ENCODE results near the gene TSPEAR. TPM values are rescaled to one million over a fixed set of nuclear protein-coding genes. Genes with fewer than 3 reads are reported as not detected.
"Not testable (repeated sequence)": the region's sequence is repeated elsewhere in the genome, so short reads cannot be mapped to it uniquely, and the experiment has no call there.

The TSPEAR gene
- polyA plus RNA-seq, 1 of the 3 experiments (the other 2 are of a cell fraction) = 0.08 TPM

DNA sequence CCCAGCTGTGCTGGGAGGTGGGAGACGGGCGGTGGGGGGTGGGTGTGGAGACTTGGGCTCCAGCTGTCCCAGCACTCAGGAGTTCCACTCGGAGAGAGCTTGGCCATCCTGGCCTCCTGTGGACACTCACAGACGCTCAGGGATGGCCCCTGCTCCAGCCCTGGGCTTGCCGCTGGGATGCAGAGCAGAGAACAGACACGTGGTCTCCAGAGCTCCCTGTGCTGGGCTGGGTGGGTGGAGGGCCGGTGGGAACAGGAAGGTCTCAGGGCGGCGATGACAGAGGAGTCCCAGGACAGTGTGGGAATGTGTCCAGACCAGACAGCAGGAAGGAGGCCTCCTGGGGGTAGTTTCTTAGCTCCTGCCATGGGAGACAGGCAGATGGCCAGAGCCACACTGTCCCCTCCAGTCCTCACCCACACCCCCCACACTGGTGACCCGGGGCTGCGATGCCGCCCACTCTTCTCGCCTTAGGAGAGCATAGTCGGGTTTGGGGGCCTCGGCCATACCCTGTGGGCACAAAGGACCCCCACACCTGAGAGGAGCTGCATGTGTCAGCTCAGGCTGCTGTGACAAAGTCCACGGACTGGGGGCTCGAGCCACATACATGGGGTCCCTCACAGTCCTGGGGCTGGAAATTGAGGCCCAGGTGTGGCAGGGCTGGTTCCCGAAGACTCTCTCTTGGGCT lies 82.5 kb downstream of the TSPEAR start:
- Histone ChIP-seq H3K4me3 (ENCODE audit: low read depth in 2 of 2, low read length in 1 of 2) (no peak overlapping the region), H3K36me3 (replicated peaks in 1 of 2; ENCODE audit: control insufficient read depth in 1 of 2, insufficient read depth in 2 of 2, low read length in 1 of 2) (no peaks in the 10 kb centered on the region), H3K9me2 (no peaks in the 10 kb centered on the region), H3K79me2 (ENCODE audit: insufficient read depth) (no peaks in the 10 kb centered on the region), H3K27me3 (ENCODE audit: insufficient read depth) (peaks cover 11% of the 10 kb centered on the region; the same call in 1 of the 2 replicates), H3K4me2 (no peak overlapping the region), H3K4me1 (ENCODE audit: control insufficient read depth in 1 of 2, insufficient read depth in 2 of 2, low read depth in 1 of 2, low read length in 1 of 2) (no peaks in the 10 kb centered on the region; a peak in 1 of 4 replicates), H2AFZ (ENCODE audit: low read depth) (no peak overlapping the region), H3K27ac (ENCODE audit: low read depth in 2 of 2, low read length in 1 of 2) (no peak overlapping the region), H3K9me3 (peaks cover 11% of the 10 kb centered on the region; the same call in 1 of the 2 replicates), H3F3A (replicated peaks; ENCODE audit: insufficient read depth) (no peaks in the 10 kb centered on the region), H4K20me1 (ENCODE audit: insufficient read depth) (no peaks in the 10 kb centered on the region), H3K9ac (no peak overlapping the region)
- POLR2A ChIA-PET = no interaction called here
- CTCF ChIA-PET = interaction anchor here (4.4 kb wide), 1 partner anchor 165 kb away, joined by 15 read pairs; no protein-coding TSS in a partner anchor
- no peak for DNase-seq
- WGBS (ENCODE audit: low lambda C conversion rate) = 13% methylated on average over 9 of the region's 18 CpGs
- TF ChIP-seq ZBTB33 (IDR thresholded peaks at IDR 0.05; ENCODE audit: borderline replicate concordance, low read depth) (no peak), NRF1 (IDR thresholded peaks at IDR 0.05; ENCODE audit: low read depth, low read length) (no peak)

- DNase-seq; H4K20me1 ChIP-seq (ENCODE audit: insufficient read depth); H3K9ac ChIP-seq; H2AFZ ChIP-seq (ENCODE audit: low read depth); H3K9me2 ChIP-seq; H3K4me3 ChIP-seq (ENCODE audit: low read depth in 2 of 2, low read length in 1 of 2); POLR2A ChIA-PET; H3K4me2 ChIP-seq; H3K4me1 ChIP-seq (ENCODE audit: control insufficient read depth in 1 of 2, insufficient read depth in 2 of 2, low read depth in 1 of 2, low read length in 1 of 2); H3K79me2 ChIP-seq (ENCODE audit: insufficient read depth); H3K27ac ChIP-seq (ENCODE audit: low read depth in 2 of 2, low read length in 1 of 2); H3K36me3 ChIP-seq (replicated peaks in 1 of 2; ENCODE audit: control insufficient read depth in 1 of 2, insufficient read depth in 2 of 2, low read length in 1 of 2); H3F3A ChIP-seq (replicated peaks; ENCODE audit: insufficient read depth): not testable (repeated sequence)
- Histone ChIP-seq H3K9me3 (peaks cover 15% of the 10 kb centered on the region; the same call in 1 of the 2 replicates), H3K27me3 (ENCODE audit: insufficient read depth) (peaks cover 11% of the 10 kb centered on the region; the same call in 1 of the 2 replicates)
- 4% methylated on average over 7 of the region's 15 CpGs for WGBS (ENCODE audit: low lambda C conversion rate)
- CTCF ChIA-PET = interaction anchor here (4.4 kb wide), 1 partner anchor 166 kb away, joined by 15 read pairs; no protein-coding TSS in a partner anchor
Measured at GRCh38 chr21:44627831-44628233, 83.5 kb downstream of the TSPEAR start.

- CTCF ChIA-PET = interaction anchor here (4.4 kb wide), 1 partner anchor 166 kb away, joined by 15 read pairs; no protein-coding TSS in a partner anchor
- peaks cover 11% of the 10 kb centered on the region; the same call in 1 of the 2 replicates for H3K27me3 ChIP-seq (ENCODE audit: insufficient read depth)
- H3F3A ChIP-seq (replicated peaks; ENCODE audit: insufficient read depth); POLR2A ChIA-PET; H3K4me2 ChIP-seq; H3K4me3 ChIP-seq (ENCODE audit: low read depth in 2 of 2, low read length in 1 of 2); H3K9ac ChIP-seq; DNase-seq; H3K36me3 ChIP-seq (replicated peaks in 1 of 2; ENCODE audit: control insufficient read depth in 1 of 2, insufficient read depth in 2 of 2, low read length in 1 of 2); H3K9me2 ChIP-seq; H3K4me1 ChIP-seq (ENCODE audit: control insufficient read depth in 1 of 2, insufficient read depth in 2 of 2, low read depth in 1 of 2, low read length in 1 of 2); H2AFZ ChIP-seq (ENCODE audit: low read depth); H3K9me3 ChIP-seq; H3K79me2 ChIP-seq (ENCODE audit: insufficient read depth); H3K27ac ChIP-seq (ENCODE audit: low read depth in 2 of 2, low read length in 1 of 2); H4K20me1 ChIP-seq (ENCODE audit: insufficient read depth): not testable (repeated sequence)
- WGBS (ENCODE audit: low lambda C conversion rate) = 10% methylated on average over 6 of the region's 20 CpGs
Measured at GRCh38 chr21:44627181-44627822, 84.1 kb downstream of the TSPEAR start.

Measured in SK-N-SH (cell line).